GM12874 (cell line): Measurements from ENCODE around the gene RACK1.

Experiments
- TF ChIP-seq, protein P1 (sequence below): IDR thresholded peaks from 2 replicates; pipeline ENCODE4 v1.5.1; 2011; ENCODE audit warnings: low read depth, mild to moderate bottlenecking, control low read depth, low read length, moderate library complexity; ENCODE audit not compliant: insufficient read depth

RACK1 gene

DNA sequence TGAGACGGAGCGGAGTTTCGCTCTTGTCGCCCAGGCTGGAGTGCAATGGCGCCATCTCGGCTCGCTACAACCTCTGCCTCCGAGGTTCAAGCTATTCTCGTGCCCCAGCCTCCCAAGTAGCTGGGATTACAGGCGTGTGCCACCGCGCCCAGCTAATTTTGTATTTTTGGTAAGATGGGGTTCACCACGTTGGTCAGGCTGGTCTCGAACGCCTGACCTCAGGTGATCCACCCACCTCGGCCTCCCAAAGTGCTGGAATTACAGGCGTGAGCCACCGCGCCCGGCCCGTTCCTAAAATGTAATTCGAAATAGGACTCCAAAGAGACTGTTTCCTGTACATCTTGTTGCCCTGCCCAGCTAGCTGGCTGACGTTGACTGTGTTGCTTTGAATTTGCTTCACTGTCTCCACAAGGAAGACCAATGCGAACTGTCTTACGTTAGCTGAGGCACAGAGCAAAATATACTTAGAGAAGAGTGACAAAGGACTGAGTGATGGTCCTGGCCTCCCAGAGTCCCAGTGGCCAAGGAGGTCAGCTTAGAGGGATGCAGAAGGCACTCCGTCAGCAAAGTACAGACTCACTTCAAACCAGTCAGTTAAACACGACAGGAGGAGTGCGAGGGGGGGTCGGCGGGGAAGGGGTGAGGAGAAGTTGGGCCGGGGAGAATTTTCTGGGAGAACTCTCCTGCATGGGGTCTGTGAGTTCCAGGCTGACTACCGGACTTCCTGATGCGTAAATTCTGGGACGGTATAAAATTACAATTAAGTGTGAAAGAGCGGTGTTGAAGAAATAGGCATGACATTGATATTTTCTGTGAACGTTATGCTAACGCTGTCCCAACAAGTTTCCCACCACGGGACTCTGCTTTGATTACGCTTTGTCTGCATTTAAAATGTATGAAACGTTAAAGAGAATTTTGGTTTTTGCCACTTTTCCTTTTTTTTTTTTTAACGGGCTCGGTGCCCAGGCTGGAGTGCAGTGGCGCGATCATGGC, 27.4 kb downstream of the RACK1 start:
- TF ChIP-seq, protein P1, sequence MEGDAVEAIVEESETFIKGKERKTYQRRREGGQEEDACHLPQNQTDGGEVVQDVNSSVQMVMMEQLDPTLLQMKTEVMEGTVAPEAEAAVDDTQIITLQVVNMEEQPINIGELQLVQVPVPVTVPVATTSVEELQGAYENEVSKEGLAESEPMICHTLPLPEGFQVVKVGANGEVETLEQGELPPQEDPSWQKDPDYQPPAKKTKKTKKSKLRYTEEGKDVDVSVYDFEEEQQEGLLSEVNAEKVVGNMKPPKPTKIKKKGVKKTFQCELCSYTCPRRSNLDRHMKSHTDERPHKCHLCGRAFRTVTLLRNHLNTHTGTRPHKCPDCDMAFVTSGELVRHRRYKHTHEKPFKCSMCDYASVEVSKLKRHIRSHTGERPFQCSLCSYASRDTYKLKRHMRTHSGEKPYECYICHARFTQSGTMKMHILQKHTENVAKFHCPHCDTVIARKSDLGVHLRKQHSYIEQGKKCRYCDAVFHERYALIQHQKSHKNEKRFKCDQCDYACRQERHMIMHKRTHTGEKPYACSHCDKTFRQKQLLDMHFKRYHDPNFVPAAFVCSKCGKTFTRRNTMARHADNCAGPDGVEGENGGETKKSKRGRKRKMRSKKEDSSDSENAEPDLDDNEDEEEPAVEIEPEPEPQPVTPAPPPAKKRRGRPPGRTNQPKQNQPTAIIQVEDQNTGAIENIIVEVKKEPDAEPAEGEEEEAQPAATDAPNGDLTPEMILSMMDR = no peak

DNA sequence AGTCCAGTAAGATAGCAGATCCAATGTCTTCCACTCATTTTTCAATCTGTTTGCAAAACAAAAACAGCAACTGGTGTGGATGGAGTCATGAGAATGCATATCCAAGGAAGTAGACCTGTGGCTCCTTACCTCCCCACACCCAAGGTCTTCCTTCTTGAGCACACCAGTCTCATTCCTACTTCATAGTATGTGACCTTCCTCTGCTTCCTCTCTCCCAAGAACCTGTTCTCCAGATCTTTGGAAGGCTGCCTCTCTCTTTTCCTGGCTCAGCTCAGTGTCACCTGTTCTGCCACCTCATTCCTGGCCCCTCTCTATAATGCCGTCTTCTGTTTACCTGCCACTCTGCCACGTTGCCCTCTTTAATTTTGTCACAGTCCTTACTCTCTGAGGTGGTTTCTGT, 30.8 kb downstream of the RACK1 start:
- TF ChIP-seq, protein P1 = no peak

DNA sequence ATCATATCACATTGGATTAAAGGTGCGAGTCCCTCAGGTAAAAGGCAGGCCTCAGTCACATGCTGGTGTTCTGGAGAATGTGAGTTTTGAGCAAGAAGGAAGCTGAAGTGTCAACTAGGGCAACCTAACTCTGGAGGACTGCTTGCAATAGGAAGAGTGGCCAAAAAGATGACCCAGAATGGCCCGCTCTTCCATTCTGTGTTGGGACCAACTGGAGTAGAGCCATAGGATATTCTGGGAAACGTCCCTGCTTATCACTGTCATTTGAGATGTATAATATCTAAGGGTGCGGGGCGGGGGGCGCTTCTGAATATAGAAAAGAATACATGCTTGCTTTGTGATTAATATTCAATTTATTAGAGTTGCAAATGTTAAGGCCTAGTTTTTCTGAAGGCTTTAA, 31.6 kb downstream of the RACK1 start:
- TF ChIP-seq, protein P1 = no peak

DNA sequence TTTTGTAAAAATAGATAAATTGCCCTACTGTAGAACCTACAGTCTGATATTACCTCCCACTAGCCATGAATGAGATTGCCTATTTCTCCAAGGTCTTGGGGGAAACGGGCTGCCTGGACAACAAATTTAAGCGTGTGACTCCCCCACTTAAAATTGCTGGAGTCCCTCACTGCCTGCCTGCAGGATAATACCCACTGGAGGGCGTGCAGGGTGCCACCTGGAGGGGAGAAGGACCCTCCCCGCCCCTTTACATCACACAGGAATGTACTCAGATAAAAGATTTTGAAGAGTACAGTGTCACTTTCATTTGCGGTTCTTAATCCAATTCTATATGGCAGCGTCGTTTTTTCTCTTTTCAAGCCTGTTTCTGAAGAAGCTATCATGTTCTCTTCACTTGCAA, 32.5 kb downstream of the RACK1 start:
- TF ChIP-seq, protein P1 = no peak

DNA sequence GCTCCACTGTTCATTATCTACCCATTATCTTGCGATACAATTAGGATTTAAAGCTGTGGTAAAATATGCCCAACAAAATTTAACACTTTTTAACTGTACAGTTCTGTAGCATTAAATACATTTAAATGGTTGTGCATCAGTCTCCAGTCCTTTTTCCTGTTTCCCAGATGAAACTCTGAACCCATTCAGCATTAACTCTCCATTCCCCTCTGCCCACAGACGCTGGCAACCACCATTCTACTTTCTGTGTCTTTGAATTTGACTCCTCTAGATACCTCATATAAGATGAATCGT, 35.8 kb downstream of the RACK1 start:
- TF ChIP-seq, protein P1 = no peak

DNA sequence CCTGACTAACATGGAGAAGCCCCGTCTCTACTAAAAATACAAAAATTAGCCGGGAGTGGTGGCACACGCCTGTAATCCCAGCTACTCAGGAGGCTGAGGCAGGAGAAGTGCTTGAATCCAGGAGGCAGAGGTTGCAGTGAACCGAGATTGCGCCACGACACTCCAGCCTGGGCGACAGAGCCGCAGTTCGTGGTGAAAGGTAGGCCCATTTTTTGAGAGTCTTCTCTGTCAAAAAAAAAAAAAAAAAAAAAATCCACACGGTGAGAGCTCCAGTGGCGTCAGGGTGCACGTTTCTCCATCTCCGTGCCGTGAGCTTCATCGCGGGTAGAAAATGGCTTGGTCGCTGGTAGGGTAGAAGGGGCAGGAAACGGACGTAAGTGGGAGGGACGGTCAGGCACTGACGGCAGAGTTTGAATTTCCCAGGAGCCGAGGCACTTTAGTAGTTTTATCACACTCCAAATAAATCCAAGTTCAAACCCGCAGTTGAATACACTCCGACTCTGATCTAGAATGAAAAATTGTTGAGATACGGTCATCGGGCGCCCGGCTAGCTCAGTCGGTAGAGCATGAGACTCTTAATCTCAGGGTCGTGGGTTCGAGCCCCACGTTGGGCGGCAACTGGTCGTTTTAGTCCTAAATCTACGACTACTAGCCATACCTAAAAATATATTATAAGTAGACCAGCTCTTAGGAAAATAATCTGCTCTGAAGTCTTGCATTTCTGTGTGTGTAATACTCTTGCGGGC, 36.3 kb downstream of the RACK1 start:
- TF ChIP-seq, protein P1 = no peak
